ENCODE measurements around the gene MAST2. TPM values are rescaled to one million over a fixed set of nuclear protein-coding genes. Genes with fewer than 3 reads are reported as not detected.

Gene MAST2
- total RNA-seq, 1 experiment from 2014 or later = 37.2 TPM

DNA sequence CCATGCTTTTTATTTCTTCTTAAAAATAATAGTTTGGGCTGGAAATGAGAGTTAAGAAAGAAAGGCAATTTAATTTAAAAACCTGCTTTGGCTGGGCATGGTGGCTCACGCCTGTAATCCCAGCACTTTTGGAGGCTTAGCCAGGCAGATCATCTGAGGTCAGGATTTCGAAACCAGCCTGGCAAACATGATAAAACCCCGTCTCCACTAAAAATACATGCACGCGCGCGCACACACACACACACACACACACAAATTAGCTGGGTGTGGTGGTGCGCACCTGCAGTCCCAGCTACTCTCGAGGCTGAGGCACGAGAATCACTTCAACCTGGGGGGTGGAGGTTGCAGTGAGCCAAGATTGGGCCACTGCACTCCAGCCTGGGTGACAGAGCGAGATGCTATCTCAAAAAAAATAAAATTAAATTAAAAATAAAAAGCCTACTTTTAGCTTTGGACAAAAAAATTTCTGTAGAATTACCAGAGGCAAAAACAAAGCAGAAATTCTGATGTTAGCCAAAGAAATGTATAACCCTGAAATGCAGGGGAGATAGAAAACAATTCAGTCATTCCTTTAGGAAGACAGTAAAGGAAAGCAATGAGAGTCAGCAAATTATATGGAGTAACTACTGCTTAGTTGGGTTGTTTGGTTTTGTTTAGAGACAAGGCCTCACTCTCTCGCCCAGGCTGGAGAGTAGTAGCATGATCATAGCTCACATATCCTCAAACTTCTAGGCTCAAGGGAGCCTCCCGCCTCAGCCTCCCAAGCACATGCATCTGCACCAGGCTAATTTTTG is 37.2 kb upstream of the MAST2 start (continued):
- TF ChIP-seq, protein P1, sequence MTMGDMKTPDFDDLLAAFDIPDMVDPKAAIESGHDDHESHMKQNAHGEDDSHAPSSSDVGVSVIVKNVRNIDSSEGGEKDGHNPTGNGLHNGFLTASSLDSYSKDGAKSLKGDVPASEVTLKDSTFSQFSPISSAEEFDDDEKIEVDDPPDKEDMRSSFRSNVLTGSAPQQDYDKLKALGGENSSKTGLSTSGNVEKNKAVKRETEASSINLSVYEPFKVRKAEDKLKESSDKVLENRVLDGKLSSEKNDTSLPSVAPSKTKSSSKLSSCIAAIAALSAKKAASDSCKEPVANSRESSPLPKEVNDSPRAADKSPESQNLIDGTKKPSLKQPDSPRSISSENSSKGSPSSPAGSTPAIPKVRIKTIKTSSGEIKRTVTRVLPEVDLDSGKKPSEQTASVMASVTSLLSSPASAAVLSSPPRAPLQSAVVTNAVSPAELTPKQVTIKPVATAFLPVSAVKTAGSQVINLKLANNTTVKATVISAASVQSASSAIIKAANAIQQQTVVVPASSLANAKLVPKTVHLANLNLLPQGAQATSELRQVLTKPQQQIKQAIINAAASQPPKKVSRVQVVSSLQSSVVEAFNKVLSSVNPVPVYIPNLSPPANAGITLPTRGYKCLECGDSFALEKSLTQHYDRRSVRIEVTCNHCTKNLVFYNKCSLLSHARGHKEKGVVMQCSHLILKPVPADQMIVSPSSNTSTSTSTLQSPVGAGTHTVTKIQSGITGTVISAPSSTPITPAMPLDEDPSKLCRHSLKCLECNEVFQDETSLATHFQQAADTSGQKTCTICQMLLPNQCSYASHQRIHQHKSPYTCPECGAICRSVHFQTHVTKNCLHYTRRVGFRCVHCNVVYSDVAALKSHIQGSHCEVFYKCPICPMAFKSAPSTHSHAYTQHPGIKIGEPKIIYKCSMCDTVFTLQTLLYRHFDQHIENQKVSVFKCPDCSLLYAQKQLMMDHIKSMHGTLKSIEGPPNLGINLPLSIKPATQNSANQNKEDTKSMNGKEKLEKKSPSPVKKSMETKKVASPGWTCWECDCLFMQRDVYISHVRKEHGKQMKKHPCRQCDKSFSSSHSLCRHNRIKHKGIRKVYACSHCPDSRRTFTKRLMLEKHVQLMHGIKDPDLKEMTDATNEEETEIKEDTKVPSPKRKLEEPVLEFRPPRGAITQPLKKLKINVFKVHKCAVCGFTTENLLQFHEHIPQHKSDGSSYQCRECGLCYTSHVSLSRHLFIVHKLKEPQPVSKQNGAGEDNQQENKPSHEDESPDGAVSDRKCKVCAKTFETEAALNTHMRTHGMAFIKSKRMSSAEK (CRISPR knock-in tag; IDR thresholded peaks at IDR 0.05; ENCODE audit: borderline replicate concordance) = no peak
- TF ChIP-seq, protein P2, sequence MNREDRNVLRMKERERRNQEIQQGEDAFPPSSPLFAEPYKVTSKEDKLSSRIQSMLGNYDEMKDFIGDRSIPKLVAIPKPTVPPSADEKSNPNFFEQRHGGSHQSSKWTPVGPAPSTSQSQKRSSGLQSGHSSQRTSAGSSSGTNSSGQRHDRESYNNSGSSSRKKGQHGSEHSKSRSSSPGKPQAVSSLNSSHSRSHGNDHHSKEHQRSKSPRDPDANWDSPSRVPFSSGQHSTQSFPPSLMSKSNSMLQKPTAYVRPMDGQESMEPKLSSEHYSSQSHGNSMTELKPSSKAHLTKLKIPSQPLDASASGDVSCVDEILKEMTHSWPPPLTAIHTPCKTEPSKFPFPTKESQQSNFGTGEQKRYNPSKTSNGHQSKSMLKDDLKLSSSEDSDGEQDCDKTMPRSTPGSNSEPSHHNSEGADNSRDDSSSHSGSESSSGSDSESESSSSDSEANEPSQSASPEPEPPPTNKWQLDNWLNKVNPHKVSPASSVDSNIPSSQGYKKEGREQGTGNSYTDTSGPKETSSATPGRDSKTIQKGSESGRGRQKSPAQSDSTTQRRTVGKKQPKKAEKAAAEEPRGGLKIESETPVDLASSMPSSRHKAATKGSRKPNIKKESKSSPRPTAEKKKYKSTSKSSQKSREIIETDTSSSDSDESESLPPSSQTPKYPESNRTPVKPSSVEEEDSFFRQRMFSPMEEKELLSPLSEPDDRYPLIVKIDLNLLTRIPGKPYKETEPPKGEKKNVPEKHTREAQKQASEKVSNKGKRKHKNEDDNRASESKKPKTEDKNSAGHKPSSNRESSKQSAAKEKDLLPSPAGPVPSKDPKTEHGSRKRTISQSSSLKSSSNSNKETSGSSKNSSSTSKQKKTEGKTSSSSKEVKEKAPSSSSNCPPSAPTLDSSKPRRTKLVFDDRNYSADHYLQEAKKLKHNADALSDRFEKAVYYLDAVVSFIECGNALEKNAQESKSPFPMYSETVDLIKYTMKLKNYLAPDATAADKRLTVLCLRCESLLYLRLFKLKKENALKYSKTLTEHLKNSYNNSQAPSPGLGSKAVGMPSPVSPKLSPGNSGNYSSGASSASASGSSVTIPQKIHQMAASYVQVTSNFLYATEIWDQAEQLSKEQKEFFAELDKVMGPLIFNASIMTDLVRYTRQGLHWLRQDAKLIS (CRISPR knock-in tag; IDR thresholded peaks at IDR 0.05; ENCODE audit: borderline replicate concordance) = no peak

DNA sequence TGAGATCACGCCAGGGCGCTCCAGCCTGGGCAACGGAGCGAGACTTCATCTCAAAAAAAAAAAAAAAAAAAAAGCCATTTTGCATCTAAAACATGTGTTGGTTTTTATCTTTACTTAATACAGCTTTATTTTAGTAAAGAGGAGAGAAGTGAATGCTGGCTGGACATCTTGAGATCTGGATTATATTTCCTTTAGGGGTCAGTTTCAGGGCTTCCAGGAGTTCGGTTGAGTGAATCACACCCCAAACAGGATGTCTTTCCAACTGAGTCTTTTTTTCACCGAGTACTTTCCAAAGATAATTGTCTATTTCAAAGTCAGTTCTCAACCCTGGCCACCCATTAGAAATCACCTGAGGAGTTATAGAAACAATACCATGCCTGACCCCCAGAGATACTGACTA is 36.4 kb upstream of the MAST2 start:
- CTCF ChIA-PET = interaction anchor here (0.7 kb wide), 1 partner anchor 226 kb away, joined by 4 read pairs; no protein-coding TSS in a partner anchor
- no peak overlapping the region for H3K27ac Mint-ChIP-seq
- TF ChIP-seq PRRX2 (CRISPR knock-in tag; IDR thresholded peaks at IDR 0.05) (no peak), NR3C1 (CRISPR knock-in tag; conservative IDR thresholded peaks at IDR 0.05; ENCODE audit: low read depth) (no peak), ETV6 (CRISPR knock-in tag; IDR thresholded peaks at IDR 0.05) (no peak), KAT7 (CRISPR knock-in tag; IDR thresholded peaks at IDR 0.05; ENCODE audit: borderline replicate concordance) (no peak), TCF7 (CRISPR knock-in tag; IDR thresholded peaks at IDR 0.05; ENCODE audit: low read depth) (no peak), NR2C2 (CRISPR knock-in tag; IDR thresholded peaks at IDR 0.05) (no peak)
- TF ChIP-seq, protein P3, sequence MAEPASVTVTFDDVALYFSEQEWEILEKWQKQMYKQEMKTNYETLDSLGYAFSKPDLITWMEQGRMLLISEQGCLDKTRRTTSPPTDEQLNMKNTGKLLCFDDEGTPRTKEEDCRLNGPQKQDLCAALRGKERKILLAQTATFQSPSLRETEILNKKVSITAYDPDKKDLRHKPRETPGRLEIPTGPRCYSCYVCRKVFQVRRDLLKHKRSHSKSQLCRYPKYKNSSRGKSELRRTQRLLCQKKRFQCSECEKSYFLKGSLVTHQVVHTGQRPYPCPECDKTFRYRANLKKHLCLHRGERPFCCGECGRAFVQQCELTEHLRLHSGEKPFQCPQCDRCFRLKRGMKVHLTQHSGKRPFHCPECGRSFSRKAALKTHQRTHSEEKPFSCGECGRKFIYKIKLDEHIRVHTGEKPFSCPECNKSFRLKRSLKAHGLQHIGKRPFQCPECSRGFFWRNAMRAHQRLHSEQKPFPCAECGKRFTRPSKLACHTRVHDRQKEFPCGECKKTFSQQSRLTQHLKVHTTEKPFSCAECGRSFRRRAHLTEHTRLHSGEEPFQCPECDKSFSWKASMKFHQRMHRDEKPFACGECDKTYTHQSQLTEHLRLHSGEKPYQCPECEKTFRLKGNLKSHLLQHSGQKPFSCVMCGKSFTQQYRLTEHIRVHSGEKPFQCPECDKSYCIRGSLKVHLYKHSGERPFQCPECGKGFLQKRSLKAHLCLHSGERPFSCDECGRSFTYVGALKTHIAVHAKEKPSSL (CRISPR knock-in tag; conservative IDR thresholded peaks at IDR 0.05) = no peak
- TF ChIP-seq, protein P4, sequence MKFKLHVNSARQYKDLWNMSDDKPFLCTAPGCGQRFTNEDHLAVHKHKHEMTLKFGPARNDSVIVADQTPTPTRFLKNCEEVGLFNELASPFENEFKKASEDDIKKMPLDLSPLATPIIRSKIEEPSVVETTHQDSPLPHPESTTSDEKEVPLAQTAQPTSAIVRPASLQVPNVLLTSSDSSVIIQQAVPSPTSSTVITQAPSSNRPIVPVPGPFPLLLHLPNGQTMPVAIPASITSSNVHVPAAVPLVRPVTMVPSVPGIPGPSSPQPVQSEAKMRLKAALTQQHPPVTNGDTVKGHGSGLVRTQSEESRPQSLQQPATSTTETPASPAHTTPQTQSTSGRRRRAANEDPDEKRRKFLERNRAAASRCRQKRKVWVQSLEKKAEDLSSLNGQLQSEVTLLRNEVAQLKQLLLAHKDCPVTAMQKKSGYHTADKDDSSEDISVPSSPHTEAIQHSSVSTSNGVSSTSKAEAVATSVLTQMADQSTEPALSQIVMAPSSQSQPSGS (CRISPR knock-in tag; IDR thresholded peaks at IDR 0.05; ENCODE audit: borderline replicate concordance, low read depth) = no peak
- TF ChIP-seq, protein P5, sequence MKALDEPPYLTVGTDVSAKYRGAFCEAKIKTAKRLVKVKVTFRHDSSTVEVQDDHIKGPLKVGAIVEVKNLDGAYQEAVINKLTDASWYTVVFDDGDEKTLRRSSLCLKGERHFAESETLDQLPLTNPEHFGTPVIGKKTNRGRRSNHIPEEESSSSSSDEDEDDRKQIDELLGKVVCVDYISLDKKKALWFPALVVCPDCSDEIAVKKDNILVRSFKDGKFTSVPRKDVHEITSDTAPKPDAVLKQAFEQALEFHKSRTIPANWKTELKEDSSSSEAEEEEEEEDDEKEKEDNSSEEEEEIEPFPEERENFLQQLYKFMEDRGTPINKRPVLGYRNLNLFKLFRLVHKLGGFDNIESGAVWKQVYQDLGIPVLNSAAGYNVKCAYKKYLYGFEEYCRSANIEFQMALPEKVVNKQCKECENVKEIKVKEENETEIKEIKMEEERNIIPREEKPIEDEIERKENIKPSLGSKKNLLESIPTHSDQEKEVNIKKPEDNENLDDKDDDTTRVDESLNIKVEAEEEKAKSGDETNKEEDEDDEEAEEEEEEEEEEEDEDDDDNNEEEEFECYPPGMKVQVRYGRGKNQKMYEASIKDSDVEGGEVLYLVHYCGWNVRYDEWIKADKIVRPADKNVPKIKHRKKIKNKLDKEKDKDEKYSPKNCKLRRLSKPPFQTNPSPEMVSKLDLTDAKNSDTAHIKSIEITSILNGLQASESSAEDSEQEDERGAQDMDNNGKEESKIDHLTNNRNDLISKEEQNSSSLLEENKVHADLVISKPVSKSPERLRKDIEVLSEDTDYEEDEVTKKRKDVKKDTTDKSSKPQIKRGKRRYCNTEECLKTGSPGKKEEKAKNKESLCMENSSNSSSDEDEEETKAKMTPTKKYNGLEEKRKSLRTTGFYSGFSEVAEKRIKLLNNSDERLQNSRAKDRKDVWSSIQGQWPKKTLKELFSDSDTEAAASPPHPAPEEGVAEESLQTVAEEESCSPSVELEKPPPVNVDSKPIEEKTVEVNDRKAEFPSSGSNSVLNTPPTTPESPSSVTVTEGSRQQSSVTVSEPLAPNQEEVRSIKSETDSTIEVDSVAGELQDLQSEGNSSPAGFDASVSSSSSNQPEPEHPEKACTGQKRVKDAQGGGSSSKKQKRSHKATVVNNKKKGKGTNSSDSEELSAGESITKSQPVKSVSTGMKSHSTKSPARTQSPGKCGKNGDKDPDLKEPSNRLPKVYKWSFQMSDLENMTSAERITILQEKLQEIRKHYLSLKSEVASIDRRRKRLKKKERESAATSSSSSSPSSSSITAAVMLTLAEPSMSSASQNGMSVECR (CRISPR knock-in tag; IDR thresholded peaks at IDR 0.05; ENCODE audit: borderline replicate concordance) = no peak
- POLR2A ChIA-PET = interaction anchor here (0.7 kb wide), 1 partner anchor 439 kb away, joined by 4 read pairs; no protein-coding TSS in a partner anchor
- H3K27me3 Mint-ChIP-seq (ENCODE audit: low read depth) = no peaks in the 10 kb centered on the region
- no peaks in the 10 kb centered on the region for H3K9me3 Mint-ChIP-seq
- ATAC-seq (no peak), DNase-seq (ENCODE audit: low spot score) (no peak)
- no peak overlapping the region for H3K4me3 Mint-ChIP-seq
- H3K4me1 Mint-ChIP-seq = peaks cover 6% of the 10 kb centered on the region
- no peaks in the 10 kb centered on the region for H3K36me3 Mint-ChIP-seq
